Ovary (tissue), 3 donors: Measurements from ENCODE around the gene MAML1.

Experiments used
- POLR2A ChIP-seq: fragments of 450-650 bp; IDR thresholded peaks from one replicate; pipeline ENCODE4 v1.6.1; 2017; ENCODE audit warnings: antibody characterized with exemption, mild to moderate bottlenecking, moderate library complexity
- TF ChIP-seq, protein P1 (sequence below), 3 donors: fragments of 450-650 bp in 2 of 3; fragments of 200-600 bp in 1 of 3; IDR thresholded peaks; one replicate each; pipeline versions ENCODE4 v1.5.1 to v1.8.0; 2016 to 2022; ENCODE audit warnings: antibody characterized with exemption in 3 of 3, mild to moderate bottlenecking in 1 of 3
- donor health status: DM: no; HTN: no; CAD: no.

DNA sequence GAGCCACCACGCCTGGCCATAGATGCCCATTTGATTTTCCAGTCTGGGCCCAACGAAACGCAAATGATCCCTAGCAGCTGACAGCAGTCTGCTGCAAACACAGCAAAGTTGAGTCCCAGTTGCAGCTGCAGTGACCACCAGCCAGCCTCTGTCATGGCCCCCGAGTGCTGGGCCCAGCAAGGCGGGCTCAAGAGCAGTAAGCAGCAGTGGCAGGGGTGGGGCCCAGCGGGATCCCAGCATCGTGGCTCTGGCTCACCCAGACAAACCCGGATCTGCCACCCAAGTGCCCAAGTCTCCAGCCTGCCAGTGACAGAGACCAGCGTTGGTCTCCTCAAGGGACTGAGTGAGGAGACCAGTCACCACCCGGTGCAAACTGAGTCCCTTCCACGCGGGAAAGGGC lies 54.2 kb downstream of the MAML1 start:
- no peak for TF ChIP-seq POLR2A
- TF ChIP-seq, protein P1, sequence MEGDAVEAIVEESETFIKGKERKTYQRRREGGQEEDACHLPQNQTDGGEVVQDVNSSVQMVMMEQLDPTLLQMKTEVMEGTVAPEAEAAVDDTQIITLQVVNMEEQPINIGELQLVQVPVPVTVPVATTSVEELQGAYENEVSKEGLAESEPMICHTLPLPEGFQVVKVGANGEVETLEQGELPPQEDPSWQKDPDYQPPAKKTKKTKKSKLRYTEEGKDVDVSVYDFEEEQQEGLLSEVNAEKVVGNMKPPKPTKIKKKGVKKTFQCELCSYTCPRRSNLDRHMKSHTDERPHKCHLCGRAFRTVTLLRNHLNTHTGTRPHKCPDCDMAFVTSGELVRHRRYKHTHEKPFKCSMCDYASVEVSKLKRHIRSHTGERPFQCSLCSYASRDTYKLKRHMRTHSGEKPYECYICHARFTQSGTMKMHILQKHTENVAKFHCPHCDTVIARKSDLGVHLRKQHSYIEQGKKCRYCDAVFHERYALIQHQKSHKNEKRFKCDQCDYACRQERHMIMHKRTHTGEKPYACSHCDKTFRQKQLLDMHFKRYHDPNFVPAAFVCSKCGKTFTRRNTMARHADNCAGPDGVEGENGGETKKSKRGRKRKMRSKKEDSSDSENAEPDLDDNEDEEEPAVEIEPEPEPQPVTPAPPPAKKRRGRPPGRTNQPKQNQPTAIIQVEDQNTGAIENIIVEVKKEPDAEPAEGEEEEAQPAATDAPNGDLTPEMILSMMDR (IDR thresholded peaks at IDR 0.05) = no peak
